Measurements from ENCODE around the gene SLC4A7.
"Not testable (repeated sequence)": the region's sequence is repeated elsewhere in the genome, so short reads cannot be mapped to it uniquely, and the experiment has no call there.

The SLC4A7 gene

GRCh38 chr3:27484015-27484844, at the start of gene SLC4A7:
Gene SLC4A7 (minus strand): TSS chr3:27484384. CDS start chr3:27484126, 258 bp downstream.
- peak; percentile 92 for DNase-seq

GRCh38 chr3:27533261-27533607, 49.0 kb upstream of the SLC4A7 start:
- DNase-seq = no peak

DNA sequence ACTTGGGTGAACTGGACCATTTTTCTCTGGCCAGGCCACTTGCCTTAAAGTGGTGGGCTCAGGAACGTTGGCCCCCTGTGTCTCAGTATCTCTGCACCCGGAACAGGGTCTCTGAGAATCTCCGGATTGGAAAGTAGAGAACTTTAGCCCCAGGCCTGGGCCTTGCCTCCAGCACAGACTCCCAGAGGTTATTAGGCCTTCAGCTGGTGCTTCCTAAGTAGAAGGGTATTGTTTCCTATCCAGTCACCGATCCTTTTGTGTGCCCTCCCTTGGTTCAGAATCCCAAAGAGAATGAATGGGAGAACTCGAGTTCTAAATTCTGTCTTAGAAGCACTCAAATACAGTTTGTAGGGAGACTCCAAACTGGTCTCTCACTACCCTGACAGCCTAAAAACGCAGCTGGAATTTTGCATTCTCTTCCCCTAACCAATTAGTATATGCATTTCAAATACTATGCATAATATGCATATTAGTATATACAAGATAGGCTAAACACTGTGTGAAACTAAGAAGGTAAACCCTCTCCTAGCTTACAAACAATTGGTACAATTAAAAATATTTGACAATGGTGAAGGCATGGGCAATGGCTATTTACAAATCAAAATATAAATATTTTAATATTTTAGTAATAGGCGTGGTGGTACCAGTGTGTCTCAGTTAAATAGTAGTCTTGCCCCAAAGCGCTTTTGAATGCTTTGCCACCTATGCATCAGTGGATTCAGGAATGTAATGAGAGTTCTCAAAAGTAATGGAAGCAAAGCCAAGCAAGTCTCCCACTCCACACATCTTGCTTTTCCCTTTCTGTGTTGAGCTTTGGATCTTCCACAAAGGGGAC, 48.5 kb upstream of the SLC4A7 start:
- DNase-seq = no peak

GRCh38 chr3:27531193-27531751, 47.1 kb upstream of the SLC4A7 start:
- DNase-seq = not testable (repeated sequence)

GRCh38 chr3:27528791-27529190, 44.6 kb upstream of the SLC4A7 start:
- no peak for DNase-seq

- no peak for DNase-seq
Observed at GRCh38 chr3:27526614-27527315, 42.6 kb upstream of the SLC4A7 start.

- no peak for DNase-seq
Observed at GRCh38 chr3:27521872-27522265, 37.7 kb upstream of the SLC4A7 start.

DNA sequence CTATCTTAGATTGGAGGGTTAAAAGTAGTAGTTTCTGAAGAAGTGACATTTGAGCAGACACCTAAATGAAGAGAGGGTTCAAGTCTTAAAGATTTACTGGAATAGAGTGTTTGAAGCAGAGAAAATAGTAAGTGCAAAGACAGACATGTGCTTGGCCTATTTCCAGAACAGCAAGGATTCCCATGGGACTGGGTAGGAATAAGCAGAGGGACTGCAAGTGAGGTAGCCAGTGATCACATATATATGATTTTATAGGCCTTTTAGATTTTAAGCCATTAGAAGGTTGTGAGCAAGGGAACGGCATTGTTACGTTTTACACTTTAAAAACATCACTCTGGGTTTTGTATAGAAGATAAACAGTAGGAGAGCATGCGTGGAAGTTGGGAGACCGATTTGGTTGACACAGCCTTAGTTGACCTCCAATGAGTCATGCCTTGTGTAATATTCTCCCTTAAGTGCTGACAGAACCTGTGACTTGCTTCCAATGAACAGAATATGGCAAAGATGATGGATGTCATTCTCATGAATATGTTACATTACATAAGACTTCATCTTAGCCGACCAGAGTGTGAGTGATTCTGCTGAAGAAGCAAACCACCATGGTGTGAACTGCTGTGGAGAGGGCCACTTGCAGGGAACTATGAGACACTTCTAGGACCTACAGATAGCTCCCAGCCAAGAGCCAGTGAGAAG, 37.1 kb upstream of the SLC4A7 start:
- DNase-seq = no peak

DNA sequence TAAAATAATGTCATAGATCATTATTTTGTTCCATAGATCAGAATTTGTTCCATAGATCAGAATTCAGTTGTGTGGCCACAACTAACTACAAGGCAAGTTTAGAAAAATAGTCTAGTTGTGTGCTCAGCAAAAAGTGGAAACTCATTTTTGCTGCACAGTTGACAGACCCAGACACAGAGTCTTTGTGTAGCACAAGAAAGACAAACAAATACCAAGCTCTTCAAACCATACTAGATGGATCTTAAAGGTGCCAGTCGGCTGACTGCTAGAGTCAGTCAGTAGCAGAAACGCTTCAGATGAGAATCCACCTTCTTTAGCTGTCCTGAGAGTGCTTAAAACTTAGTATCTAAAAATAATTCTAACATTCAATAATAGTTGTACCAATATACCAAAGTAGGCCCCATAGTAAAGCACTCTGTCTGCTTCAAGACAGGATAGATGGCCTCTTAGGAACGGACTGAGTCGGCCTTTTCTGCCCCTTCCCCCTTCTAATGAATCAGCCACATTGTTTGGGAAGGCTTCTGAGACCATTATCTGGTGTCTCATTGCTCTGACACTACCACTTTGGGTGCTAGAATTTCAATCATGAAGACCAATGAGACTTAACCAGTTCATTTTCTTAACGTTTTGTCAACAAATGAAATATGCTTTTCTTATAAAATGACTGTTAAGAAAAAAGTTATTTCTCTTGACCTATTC, 27.7 kb upstream of the SLC4A7 start:
- DNase-seq = no peak

GRCh38 chr3:27509376-27509775, 25.2 kb upstream of the SLC4A7 start:
- no peak for DNase-seq

DNA sequence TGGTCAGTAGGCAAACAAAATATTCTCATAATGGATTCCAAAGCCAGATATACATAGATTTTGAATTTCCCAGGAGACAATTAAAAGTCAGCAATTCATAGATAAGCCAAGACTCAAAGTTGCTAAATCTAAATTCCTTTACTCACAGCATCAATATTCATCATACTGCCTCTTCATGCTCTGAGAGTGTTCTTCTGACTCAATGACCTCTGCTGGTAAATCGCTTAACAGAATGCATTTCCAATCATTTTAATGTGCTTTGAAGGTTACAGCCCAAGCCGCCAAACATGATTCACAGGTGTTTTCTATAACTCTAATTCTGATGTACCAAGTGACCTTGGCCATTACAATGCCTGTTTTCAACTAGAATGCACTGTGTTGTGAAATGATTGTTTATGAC, 24.2 kb upstream of the SLC4A7 start:
- DNase-seq = no peak

DNA sequence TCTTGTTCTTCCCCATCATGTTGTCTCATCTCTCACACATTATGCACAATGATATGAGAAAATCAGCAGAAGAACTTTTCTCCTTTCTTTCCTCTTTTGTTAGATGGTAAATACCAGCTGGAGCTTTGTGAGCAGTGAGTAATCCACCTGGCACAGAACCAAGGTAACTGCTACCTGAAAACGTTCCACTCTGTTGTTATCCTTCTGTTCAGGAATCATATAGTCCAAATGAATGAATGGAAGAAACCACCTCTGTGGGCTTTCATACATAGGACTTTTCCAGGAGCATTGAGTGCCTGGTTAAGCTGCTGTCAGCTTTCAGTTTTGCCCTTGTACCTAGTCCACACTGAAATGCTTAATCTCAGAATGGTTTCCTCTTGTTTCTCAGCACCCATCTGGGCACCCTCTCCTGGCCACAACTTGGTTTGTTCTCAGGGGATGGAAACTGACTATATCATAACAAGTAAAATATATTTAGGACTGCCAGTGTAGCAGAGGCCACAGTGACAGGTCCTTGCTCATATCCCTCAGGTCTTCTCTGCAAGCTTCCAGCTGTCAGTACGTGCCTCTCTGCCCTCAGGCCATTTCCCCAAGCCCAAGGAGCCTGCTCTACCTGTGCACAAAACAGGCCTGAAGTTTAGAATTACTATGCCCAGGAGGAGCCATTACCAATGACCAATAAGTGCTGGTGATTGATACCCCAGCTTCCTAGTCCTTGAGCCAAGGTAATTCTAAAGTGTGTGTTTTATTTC, 23.5 kb upstream of the SLC4A7 start:
- no peak for DNase-seq

GRCh38 chr3:27507111-27507510, 22.9 kb upstream of the SLC4A7 start:
- no peak for DNase-seq

DNA sequence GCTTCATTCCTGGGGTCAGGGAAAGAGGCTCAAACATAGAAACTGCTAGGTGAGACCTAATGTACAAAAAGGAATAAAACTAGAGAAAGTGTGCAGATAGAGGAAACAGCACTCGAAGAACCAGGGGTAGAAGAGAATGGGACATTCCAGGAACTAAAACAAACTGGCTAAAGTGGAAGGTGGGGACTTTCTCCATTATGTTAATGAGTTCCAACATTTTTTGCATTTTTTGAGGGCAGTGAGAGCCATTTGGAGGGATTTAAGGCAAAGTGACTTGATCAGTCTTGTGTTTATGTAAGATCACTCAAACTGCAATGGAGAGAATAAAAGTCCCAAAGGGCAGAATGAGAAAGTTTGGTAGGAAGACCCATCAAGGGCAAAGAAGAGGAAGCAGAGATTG, 20.6 kb upstream of the SLC4A7 start:
- no peak for DNase-seq

- DNase-seq = no peak
Observed at GRCh38 chr3:27503526-27503925, 19.3 kb upstream of the SLC4A7 start.

DNA sequence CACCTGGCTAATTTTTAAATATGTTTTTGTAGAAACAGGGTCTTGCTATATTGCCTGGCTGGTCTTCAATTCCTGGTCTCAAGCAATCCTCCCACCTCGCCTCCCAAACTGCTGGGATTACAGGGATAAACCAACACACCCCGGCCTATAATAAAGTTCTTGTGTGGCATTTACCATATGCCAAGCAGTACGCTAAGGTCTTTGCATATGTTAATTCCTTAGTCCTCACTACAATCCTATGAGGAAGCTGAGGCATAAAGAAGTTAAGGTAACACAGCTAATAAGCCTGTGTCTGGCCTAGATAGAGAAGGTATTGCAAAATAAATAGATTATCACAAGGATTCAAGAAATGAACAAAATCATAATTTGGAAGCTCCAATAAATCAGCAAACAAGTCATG, 17.6 kb upstream of the SLC4A7 start:
- no peak for DNase-seq

DNA sequence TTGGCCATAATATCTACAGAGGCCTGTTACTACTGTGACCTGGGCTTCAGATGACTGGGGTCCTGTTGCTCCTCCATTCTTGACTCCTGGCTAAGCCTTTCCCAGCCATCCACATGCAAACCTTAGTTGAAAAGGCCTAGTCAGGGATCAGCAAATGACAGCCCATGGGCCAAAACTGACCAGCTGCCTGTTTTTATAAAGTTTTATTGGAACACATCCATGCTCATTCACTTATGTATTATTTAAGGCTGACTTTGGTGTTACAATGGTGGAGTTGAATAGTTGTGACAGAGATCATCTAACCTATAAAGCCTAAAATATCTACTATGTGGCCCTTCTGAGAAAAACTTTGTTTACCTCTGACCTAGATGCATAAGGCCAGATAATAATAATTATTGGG, 16.8 kb upstream of the SLC4A7 start:
- no peak for DNase-seq

DNA sequence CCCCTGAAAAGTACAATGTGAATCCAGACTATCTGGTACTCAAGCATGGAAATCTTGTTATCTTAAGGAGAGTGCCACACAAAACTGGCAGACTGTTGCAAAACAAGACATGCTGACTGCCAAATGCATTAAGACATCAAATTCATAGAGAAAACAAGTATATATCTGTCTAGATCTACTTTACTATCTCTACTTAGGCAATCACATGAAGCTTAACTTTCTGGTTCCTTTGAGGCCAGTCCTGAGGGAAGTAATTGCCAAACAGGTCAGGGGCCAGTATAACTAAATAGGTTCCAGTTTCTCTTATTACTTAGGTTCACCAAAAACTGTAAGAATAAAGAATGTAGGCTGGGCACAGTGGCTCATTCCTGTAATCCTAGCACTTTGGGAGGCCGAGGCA, 15.9 kb upstream of the SLC4A7 start:
- no peak for DNase-seq

GRCh38 chr3:27494784-27495183, 10.6 kb upstream of the SLC4A7 start:
- no peak for DNase-seq

DNA sequence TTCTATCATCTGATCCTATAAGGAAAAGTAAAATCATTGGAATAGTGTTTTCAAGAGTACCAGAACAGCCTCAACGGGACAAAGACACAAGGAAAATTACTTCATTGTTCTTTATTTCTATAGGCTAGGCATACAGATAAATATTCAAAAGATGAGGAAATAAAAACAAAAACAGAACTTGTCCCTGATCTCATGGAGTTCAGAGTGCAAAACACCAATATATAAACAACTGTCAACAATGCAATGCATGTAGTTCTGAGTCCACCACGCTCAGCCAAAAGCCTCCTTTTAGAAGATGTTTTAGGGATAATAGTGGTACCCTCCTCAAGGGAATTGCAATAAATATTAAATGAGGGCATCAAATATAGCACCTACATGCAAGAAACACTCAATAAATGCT, 4.6 kb upstream of the SLC4A7 start:
- DNase-seq = no peak

DNA sequence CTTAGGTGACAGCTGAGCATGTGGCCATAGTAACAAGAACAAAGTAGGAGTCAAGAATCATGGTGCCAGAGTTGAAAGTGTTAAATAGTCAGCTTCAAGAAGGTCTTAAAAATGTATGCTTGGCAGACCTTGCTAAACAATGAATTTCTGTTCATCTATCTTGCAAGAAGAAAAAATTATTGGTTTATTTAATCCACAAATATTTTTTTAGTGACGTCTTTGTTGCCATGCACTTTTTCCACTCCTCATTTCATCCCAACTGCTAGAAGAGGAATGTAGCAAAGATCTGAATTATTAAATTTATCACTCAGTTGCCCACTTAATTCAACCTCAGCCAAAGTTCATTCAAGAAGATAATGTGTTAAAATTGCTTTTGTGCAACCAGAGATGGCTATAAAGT, 3.2 kb upstream of the SLC4A7 start:
- DNase-seq = no peak

All from 8988T (cell line).